ENCODE data around the gene NINJ2. TPM values are rescaled to one million over a fixed set of nuclear protein-coding genes. Genes with fewer than 3 reads are reported as not detected.

Gene NINJ2
- polyA plus RNA-seq, 1 donor, result 1.3 TPM

DNA sequence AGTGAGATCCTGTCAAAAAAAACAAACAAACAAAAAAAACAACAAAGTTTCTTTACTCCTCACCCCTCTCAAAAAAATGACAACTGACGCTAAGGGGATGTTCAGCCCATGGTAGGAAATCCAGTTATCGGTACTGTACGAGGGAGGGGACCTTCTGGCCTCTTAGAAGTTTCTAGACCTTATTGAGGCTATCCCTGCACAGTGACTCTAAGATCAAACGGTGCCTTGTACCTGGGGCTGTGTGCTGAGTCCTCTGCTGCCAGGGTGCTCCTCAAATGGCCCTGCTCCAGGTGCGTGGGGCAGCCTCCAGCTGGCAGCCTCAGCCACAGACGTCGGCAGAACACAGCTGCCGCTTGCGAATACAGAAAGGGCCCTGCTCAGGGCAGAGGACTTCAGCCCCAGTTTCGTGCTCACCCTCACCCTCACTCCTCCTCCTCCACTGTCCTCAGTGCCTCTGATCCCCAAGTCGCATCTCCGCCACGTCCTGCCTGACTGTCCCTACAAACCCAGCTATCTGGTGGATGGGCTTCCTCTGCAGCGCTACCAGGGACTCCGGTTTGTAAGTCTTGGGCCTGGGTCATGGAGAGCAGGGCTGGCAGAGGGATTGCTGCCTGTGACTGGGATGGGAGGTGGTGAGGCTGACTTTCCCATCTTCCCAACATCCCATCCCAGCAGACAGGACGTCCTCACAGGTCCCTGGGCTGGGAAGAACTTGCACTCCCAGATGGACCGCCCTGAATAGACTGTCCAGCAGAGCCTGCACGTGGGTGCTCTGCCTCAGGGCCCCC is 112.6 kb downstream of the NINJ2 start:
- DNase-seq, result no peak

DNA sequence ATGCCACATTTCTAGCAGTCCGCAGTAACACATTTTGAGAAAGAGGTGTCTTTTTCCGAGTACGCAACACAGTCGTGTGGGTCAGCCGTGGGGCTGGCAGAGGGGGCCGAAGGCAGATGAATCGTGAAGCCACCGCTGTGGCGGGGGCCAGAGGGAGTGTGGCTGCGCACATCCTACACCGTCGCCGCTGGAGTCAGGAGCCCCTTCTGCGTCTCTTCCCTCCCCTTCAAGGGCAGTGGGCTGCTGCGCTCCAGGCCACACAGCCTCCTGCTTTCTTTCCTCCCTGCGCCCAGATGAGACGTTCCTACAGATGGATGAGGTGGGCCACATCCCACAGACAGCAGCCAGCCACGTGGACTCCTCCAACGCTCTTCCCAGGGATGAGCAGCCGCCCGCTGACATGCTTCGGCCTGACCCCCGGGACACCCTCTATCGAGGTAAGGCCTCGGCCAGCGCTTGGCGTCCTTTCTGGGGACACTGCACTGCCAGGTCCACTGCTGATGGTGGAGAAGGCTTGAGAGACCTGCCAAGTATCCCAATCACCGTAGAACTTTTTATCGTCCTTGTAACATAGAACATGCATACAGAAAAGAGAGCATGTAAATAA is 113.7 kb downstream of the NINJ2 start:
- DNase-seq, result no peak

DNA sequence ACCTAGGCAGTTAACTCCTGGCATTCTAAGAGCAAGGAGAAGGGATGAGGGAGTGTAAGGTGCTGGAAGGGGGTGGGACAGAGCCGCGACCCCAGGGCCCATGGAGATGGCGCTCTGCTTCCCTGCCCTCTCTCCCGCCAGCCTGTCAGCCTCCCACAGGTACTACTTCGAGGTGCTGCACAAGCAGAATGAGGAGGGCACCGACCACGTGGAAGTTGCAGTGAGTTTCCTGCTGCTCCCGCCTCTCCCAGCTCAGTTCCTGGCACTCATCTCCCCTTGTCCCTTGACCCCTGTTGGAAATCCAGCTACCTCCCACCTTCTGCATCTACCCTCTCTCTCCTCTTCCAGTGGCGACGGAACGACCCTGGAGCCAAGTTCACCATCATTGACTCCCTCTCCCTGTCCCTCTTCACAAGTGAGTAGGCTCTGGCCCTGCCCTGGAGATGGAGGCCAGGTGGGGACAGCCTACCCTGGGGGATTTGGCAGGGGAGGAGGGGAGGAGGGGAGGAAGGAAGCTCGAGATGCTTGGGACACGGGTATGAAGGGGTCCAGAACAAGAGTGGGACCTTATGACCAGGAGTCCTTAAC is 115.3 kb downstream of the NINJ2 start:
- no peak for DNase-seq

DNA sequence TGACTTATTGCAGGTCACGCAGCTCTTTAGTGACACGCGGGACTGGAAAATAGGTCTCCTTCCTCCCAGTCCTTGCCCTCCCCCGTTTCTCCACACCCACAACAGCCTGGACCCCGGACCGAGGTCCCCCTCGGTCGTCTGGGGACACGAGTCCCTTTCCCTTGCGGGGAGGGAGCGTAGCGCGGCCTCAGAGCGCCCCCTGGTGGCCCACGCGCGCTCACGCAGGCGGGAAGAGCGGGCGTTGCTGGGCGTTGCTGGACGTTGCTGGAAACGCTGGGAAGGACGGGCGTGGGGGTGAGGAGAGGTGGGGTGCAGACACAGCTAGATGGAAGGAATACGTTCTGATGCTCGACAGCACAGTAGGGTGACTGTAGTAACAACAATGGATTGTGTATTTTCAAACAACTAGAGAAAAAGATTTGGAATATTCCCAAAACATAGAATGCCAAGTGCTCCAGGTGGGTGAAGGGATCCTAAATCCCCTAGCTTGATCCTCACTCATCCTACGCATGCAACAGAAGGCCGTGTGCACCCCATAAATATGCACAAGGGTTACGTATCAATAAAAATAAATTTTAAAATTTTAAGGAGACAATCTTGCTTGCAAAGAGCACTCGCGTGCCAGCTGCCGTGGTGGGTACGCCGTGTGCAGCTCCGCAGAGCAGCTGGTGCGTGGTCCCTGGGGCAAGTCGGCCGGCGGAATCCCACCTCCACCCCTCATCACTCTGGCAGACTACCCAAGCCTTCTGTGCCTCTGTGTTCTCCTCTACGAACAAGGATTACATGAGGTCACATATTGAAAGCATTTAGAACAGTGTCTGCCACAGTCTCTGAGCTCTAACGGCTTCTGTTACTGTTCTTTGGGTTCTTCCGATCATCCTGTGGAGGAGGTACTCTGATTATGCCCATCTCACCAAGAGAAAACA is 116.1 kb downstream of the NINJ2 start:
- peak; percentile 31 for DNase-seq

DNA sequence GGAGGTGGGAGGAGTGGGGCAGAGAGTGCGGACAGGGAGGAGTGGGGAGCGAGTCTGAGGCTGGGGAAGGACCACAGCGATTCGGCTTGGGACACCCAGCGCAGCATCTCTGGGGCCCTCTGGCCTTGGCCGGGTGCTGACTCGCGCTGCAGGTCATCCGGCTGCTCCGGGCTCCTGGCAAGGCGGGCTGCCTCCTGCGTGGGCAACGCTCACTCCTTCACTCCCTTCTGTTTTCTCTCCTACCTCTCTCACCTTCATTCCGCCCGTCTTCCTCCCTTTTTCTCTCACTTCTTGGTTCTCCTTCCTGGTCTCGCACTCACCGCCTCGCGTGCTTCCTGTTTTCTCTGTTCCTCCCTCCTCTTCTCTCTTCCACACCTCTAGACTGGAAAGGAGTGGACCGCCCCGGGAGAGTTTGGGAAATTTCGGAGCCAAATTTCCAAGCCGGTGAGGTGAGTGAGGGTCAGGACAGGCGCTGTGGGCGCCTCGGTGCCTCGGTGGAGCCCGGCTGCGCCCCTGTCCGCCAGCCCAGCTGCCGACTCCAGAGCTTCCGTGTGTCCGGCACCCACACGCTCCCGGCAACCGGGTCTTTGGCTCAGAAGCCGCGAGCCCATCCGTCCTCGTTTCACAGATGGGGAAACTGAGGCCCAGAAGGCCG is 116.9 kb downstream of the NINJ2 start:
- no peak for DNase-seq

DNA sequence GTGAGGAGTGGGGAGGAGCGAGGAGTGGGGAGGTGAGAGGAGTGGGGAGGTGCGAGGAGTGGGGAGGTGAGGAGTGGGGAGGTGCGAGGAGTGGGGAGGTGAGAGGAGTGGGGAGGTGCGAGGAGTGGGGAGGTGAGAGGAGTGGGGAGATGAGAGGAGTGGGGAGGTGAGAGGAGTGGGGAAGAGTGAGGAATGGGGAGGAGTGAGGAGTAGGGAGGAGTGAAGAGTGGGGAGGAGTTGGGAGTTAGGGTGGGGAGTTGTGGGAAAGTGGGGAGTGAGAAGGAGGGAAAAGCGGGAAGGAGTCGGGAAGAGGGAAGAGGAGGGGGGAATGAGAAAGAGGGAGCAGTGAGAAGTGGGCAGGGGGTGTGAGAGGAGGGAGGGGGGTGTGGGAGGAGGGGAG is 117.4 kb downstream of the NINJ2 start:
- no peak for DNase-seq

DNA sequence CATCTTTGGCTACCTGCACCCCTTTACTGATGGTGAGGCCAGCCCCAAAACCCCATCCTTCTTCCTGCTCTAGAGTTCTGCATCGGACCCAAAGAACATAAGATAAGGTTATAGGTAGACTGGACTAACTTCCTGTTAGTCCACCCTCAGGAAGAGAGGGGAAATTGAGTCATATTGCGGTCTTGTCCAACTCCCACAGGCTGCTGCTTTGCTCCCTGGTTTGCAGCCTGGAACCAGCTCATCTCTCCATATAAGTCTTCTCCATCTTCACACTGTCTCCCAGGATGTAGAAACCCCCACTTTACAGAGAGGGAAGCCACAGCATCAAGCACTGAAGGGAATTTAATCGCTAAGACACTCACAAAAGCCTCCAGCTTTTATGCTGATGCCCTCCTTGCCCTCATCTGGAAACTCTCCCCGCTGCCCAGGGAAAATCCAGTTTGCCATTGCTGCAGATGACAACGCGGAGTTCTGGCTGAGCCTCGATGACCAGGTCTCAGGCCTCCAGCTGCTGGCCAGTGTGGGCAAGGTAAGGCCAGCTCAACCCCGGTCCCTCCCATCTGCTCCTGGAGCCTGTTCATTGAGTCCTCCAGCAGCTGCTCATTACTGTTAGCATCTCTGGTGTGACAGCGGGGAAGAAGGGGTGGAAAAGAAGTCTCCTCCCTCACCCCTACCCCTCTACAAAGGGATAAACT is 118.2 kb downstream of the NINJ2 start:
- no peak for DNase-seq

DNA sequence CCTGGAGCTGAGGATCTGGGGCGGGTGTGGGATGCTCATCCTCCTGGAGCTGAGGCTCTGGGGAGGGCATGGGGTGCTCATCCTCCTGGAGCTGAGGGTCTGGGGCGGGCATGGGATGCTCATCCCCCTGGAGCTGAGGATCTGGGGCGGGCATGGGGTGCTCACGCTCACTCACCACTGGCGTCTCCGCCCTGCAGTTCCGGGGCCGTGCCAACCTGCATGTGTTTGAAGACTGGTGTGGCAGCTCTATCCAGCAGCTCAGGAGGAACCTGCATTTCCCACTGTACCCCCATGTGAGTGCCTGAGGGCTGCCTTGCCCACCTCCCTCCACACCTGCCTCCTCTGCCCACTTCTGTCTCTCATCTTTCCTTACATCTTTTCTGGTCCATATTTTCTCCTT is 119.1 kb downstream of the NINJ2 start:
- no peak for DNase-seq

DNA sequence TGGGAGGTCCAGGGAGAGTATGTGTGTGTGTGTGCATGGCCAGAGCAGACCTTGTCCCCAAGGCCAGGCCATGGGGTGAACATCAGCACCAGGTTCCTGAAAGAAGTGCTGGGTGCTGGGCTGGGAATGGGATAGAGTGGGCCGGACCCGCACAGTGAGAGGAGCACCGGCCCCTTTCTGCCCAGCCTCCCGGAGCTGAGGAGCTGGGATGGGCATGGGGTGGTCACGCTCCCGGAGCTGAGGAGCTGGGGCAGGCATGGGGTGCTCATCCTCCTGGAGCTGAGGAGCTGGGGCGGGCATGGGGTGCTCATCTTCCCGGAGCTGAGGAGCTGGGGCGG is 120.2 kb downstream of the NINJ2 start:
- DNase-seq, result no peak

DNA sequence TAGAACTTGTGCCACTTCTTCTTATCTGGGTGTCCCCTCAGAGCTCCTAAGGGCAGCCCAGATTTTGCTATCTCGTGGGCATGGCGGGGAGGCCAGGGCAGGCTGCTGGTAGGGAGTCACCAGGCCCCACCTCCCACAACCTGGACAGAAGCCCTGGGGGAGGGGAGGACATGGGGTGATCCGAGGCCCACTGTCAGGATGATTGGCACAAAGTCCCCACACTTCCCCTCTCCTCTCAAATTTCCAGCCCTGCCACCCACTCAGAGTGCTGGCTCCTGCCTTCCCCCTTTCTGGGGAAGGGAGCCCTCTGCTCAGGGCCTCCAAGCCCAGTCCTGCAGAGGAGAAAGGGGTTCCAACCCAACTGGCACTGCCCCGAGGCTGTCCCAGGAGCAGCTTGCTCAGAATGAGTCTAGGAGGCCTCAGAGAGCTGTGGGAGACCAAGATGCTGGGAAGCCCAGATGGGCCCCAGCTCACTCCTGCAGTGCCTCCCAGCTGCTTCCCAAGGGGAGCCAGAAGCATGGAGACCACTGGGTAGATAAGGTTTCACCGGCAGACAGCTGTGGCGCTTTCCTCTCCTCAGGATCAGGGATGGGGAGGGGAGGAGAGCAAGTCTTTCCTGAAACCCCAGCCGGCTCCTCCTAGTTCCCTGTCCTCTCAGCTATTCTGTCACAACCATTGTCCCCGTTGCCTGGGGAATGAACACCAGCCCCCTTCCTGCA is 120.7 kb downstream of the NINJ2 start:
- peak; percentile 71 for DNase-seq

DNA sequence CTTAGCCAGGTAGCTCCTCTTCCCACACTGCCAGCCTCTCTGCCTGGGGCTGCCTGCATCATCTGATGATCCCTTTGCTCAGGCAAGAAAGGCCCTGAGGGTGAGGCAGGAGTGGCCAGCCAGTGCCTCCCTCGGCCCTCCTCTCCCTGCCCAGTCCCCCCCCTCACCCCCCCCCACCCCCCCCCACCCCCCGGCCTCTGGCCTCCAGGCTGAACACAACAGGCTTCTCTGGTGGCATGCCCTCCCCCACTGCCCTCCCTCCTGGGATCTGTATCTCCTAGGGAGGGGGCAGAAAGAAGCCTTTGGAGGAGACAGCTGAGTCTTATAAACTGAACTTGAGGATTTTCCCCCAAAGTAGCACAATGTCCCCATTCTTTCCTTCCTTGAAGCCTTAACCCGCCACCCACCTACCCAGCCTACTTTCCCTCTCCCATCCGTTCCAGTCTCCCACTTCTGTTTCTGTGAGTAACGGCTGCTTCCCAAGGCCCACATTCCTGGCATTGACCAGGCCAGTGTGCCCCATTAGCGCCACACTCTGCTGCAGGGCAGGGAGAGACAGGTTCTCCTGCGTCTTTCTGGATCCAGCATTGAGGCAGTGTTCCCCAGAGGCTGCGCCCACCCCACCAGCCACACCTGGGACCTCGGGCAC is 121.4 kb downstream of the NINJ2 start:
- DNase-seq, result peak; percentile 41

DNA sequence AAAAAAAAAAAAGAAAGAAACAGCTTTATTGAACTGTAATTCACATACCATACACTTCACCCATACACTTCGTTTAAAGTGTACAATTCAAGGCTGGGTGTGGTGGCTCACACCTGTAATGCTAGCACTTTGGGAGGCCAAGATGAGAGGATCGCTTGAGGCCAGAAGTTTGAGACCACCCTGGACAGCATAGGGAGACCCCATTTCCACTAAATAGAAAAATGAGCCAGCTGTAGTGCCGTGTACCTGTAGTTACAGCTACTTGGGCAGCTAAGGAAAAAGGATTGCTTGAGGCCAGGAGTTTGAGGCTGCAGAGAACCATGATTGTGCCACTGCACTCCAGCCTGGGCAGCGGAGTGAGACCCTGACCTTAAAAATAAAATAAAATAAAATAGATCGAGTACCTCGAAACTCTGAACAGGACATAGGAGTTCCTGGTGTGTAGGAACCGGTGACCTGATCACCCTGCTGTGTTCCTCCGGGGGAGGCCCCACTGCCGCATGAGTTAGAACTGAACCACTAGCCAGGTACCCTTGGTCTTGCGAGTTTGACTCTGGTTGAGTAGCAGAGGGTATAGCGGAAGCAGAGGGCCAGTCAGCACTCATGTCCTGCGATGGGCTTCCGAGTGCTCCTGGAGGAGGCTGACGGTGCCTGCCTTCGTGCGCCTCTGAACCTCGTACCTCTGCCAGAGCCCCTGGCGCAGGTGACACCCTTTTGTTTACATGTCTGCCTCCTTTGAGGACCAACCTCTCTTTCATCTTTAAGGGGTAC is 123.5 kb downstream of the NINJ2 start:
- no peak for DNase-seq

DNA sequence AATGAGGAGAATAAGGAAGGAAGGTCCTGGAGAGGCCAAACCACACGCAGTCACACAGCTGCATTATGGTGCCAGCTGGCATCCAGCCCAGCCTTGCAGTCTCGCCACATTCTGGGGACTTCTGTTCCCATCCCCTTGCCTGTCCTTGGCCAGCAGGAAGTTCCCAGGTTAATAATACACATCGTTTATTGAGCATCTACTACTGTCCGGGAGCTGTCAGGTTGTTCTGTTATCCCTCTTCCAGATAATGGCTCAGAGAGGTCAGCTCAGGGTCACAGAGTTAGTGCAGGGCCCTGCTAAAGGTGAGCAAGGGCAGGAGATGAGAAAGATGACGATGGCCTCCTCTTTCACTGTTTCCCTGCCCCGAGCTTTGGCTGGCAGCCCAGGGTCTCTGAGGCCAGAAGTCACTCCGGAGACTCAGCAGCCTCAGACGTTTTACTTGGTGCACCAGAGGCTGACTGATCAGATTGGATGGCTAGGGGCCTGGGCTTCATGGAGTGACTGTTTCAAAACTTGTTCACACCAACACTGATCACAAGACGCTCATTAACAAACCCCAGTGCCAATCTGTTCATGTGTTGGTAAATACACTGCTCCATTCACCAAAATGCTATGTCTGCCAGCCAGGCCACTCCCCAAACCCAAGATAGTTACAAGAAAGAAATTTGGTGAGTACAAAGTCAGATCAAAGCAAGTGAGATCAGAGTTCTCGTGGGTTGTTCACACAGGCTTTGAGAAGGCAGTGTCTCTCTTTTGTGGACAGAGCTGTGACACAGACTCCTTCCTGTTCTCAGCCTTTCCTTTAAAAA is 124.3 kb downstream of the NINJ2 start:
- no peak for DNase-seq

DNA sequence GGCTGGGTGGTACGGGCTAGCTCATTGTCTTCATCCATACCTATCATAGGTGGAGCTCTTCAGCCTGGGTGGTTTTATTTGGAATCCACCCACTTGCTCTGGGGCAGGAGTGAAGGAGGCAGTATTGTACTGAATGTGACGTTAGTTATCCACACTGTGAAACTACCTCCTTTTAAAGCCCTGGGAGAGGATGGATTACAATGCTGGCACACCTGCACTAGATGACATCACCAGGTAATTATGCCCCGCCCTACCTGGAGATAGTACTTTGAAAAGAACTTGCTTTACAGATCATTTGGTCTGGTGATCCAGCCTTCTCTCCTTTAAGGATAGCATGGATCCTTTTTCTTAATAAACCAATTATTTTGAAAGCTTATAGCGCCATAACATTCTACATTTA is 125.5 kb downstream of the NINJ2 start:
- DNase-seq, result no peak

DNA sequence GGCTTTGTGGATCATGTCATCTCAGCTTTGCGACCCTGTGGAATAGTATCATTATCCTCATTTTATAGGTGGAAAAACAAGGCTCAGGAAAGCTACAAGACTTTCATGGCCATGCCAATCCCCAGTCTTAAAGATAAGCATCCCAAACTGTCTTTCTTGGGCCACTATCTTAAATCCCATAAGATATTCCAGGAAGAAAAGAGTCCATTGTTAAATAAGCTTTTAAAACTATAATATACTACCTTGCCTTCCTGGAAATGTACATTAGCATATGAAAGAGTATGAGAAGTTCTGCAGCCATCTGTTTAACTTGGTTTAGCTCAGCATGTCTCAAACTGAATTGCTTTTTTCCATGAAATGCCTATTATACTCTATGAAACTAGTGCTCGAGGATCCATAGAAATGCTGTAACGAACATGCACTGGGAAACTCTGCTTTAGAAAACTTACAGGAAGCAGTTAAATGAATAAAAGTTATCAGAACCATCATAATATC is 126.4 kb downstream of the NINJ2 start:
- no peak for DNase-seq

DNA sequence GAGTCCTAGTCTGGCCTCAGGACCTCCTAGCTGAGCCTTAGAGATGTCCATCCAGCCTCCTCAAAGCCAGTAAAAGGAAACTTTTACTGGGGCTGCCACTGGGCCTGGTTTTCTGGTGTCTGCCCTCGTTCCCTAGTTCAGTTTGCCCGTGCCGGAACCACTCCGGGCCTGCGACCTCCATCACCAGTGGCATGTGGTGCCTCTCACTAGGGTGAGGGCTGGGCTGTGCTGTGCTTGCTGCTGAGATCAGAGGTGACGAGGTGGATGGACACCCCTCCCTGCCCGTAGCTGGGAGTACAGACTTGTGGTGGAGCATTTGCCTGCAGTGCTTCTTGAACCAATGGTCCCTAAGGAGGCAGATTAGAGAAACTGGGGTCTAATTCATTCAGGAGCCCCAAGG is 127.8 kb downstream of the NINJ2 start:
- no peak for DNase-seq

DNA sequence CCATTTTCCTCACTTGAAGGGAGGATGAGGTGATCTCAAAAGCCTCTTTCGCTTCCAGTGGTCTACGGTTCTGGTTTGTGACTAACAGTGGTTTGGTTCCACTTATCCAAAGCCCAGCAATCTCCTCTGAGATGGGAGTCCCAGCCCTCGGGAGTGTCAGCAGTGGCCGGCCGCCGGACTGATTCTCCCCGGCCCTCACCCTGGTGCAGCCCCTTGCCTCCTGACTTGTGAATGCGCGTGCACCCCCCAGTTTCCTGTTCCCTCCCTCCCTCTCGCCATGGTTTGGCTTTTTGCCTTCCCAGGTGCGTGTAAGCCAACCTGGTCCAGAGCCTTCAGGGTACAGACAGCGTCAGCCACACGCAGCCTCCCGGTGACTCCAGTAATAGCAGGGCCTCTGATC is 129.0 kb downstream of the NINJ2 start:
- DNase-seq, result no peak

DNA sequence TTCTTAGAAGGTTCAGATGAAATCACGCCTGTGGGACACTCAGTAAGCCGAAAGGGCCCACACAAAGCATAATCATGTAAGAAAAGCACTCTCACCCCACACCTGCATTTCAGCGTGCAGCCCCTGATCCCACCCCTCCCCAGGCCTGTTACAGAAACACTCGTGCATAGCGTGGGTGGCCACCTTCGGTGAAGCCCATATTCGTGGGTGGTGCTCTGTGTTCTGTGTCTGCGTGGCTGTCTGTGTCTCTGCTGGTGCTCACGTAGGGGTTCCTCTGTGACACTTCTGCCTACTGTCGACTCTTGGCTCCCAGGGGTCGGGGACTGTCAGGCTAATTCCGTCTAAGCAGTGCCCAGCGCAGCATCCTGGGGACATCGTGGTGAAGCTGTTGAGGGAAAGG is 129.5 kb downstream of the NINJ2 start:
- DNase-seq, result no peak
